ENCODE results near the gene PPIL6.

Gene PPIL6

DNA sequence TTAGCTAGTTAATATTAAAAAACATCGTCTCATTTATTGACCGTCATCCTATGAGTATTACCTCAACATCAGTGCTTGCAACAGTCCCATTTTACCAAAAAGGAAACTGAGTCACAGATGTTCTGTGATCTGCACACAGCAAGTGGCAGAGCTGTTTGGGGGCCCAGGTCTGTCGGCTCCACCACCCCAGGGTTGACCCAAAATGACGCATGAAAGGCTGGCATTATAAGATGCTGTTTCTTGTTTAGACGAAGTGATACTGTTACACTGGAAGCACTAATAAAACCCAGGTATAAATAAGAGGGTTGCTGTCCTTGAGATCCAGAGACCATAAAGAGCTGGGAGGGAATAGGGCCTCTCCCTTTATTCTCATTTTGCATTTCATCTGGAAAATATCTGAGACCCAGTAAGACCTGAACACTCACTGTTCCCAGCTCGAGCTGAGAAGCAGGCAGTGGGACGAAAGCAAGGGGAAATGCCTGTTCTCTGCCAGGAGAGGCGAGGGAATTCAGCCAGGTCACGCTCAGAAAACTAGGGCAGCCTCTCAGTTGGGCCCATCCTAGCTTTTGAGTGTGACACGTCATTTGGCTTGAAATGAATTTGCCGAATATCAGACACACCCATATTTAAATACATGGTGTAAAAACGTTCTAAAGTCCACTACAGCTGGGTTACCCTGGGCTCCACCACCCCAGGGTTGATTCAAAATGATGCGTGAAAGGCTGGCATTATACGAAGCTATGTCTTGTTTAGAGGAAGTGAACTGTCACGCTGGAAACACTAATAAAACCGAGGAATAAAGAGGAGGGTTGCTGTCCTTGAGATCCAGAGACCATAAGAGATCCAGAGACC lies 16.5 kb upstream of the PPIL6 start:
- Mint-ChIP-seq H3K4me3 (peak overlapping the region; percentile 78), H3K27ac (no peak overlapping the region), H3K27me3 (ENCODE audit: low read depth, poor library complexity) (peaks cover 9% of the 10 kb centered on the region), H3K36me3 (ENCODE audit: low read depth) (peaks cover 4% of the 10 kb centered on the region), H3K9me3 (peaks cover 2% of the 10 kb centered on the region), H3K4me1 (peaks cover 26% of the 10 kb centered on the region)
- DNase-seq = no peak
- no peak for TF ChIP-seq CTCF (IDR thresholded peaks at IDR 0.05)

DNA sequence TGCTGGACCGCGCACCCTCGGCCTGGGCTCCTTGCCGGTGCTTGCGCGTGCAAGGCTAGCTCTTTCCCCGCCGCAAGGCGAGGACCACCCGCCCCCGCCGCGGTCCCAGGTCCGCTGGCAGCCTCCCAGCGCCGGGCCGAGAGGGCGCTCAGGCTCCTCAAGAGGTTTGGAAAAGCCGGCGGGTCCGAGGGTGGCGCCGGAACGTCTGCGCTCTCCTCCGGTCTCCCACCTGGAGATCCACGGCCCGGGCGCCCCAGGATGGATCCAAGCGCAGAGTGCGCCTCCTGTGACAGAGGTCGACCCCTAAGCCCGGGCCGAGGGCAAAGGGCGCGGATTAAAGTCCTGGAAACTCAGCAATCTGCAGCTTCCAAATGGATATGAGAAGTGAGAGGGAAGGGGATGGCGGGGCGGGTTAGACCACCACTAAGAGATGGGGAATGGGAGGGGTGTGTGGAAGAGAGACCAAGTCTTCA lies 15.7 kb upstream of the PPIL6 start:
- H3K27ac Mint-ChIP-seq = no peak overlapping the region
- no peaks in the 10 kb centered on the region for H3K36me3 Mint-ChIP-seq (ENCODE audit: low read depth)
- no peak for TF ChIP-seq CTCF (IDR thresholded peaks at IDR 0.05)
- peaks cover 26% of the 10 kb centered on the region for H3K4me1 Mint-ChIP-seq
- H3K27me3 Mint-ChIP-seq (ENCODE audit: low read depth, poor library complexity) = peaks cover 9% of the 10 kb centered on the region
- no peak for DNase-seq
- no peaks in the 10 kb centered on the region for H3K9me3 Mint-ChIP-seq
- peak overlapping the region; percentile 78 for H3K4me3 Mint-ChIP-seq

DNA sequence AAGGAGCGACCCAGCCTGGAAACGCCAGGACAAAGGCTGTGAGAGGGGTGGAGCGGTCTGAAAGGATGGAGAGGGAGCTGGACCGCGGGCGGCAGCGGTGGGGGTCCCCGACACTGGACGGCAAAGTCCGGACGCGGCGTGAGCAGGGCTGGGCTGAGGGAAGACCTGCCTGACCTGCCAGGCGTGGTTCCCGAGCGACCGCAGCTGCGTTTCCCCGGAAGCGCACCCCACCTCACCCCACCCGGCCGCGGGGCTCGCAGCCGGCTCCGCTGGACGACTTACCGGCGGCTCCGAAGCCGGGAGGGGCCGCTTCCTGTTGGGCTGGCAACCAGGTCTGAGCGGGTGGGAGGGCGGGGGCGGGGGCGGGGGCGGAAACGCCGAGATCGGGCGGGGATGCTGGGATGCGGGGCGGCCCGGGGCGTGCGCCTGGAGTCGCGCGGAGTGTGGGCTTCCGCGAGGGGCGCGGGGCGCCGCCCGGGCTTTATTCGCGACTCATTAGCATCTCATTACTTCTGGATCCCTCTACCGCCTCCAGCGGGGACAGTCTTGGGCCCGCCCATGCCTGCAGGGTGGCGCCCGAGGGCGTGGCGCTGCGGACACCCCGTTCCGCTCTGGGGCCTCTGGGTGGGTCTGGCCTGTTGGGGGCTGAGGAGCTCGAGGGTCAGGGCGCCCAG lies 15.1 kb upstream of the PPIL6 start, which contains the start of gene MICAL1:
MICAL1 (minus strand) TSS at position 336 of the 674 bp plus-strand sequence. CDS start 1,576 bp downstream, outside the sequence.
- Mint-ChIP-seq H3K27me3 (ENCODE audit: low read depth, poor library complexity) (peaks cover 9% of the 10 kb centered on the region), H3K36me3 (ENCODE audit: low read depth) (peaks cover 4% of the 10 kb centered on the region), H3K4me3 (peak within 1 kb of the TSS; percentile 98), H3K27ac (peak within 1 kb of the TSS; percentile 54), H3K9me3 (no peaks in the 10 kb centered on the region), H3K4me1 (peaks cover 26% of the 10 kb centered on the region)
- TF ChIP-seq CTCF (IDR thresholded peaks at IDR 0.05) = peak; percentile 16
- DNase-seq = peak; percentile 73

DNA sequence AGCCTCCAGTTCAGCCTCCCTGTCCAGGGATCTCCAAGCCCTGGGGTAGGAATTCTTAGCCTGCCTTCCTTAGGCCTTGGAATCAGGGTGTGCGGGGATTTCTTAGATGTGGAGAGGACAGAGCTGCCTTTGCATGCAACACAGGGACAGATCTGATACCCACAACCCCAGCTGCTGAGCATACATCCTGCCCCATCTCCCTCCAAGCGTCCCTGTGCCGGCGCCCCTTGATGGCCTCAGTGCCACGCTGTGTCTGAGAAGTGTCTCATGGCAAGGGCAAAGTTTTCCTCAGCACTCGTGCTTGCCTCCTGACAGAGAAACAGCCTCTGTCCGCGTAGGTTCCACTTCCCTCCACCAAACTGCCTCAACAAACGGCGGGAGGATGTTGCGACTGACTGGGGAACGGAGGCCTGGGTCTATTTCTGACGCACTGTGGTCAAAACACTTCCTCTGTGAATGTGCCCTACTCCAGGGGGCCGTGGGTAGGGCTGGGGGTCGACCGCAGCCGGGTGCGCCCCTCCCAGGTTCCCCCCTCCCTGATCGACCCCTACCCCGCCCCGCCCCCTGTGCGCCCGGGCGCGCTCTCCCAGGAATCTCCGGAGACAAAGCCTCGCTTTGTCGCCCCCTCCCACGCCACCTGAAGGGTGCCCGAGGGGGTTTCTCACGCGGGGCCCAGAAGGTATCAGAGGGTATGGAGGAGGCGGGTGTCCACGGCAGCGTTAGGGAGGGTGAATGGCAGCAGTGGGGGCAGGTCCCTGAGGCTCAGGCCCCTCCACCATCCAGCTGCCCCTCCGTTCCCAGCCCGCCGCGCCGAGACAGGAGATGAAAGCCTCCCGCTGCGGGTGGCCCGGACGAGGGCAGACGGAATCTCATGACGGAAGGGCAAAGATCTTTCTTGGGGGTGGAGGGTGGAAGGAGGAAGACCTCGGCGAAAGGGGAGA lies 14.3 kb upstream of the PPIL6 start:
- peak; percentile 56 for DNase-seq
- no peaks in the 10 kb centered on the region for H3K9me3 Mint-ChIP-seq
- peaks cover 26% of the 10 kb centered on the region for H3K4me1 Mint-ChIP-seq
- TF ChIP-seq CTCF (IDR thresholded peaks at IDR 0.05) = no peak
- peaks cover 4% of the 10 kb centered on the region for H3K36me3 Mint-ChIP-seq (ENCODE audit: low read depth)
- peak overlapping the region; percentile 54 for H3K27ac Mint-ChIP-seq
- peaks cover 9% of the 10 kb centered on the region for H3K27me3 Mint-ChIP-seq (ENCODE audit: low read depth, poor library complexity)
- H3K4me3 Mint-ChIP-seq = peak overlapping the region; percentile 98

- H3K36me3 Mint-ChIP-seq (ENCODE audit: low read depth) = peaks cover 4% of the 10 kb centered on the region
- H3K27ac Mint-ChIP-seq = no peak overlapping the region
- no peak for TF ChIP-seq CTCF (IDR thresholded peaks at IDR 0.05)
- H3K27me3 Mint-ChIP-seq (ENCODE audit: low read depth, poor library complexity) = peaks cover 9% of the 10 kb centered on the region
- H3K9me3 Mint-ChIP-seq = no peaks in the 10 kb centered on the region
- peak overlapping the region; percentile 72 for H3K4me3 Mint-ChIP-seq
- DNase-seq = peak; percentile 25
- H3K4me1 Mint-ChIP-seq = peaks cover 26% of the 10 kb centered on the region
Measured at GRCh38 chr6:109453594-109454495, 13.4 kb upstream of the PPIL6 start.
